SK-N-SH (cell line): ENCODE data around the gene TFDP2. TPM values are rescaled to one million over a fixed set of nuclear protein-coding genes. Genes with fewer than 3 reads are reported as not detected.

Source experiments
- CTCF ChIA-PET: fragments of 300-600, 350-600 bp; formaldehyde crosslinking; extraction: SDS; loops from one replicate; lab custom pipeline; 2021; lab: Yijun Ruan, JAX
- POLR2A ChIA-PET: fragments of 350-600 bp; sonication (Branson Sonifier 250); formaldehyde crosslinking; extraction: SDS; loops from one replicate; lab custom pipeline; 2020; ENCODE audit warnings: antibody characterized with exemption, inconsistent platforms; lab: Yijun Ruan, JAX
- DNase-seq: peaks from one replicate; pipeline ENCODE4 v3.0.0; 2012
- H2AFZ ChIP-seq: fragments of 200-600 bp; sonication (generic); 2 replicates; pipeline ENCODE4 v1.8.1; 2016; ENCODE audit warnings: antibody characterized with exemption, mild to moderate bottlenecking, low read depth
- H3F3A ChIP-seq: fragments of 200-600 bp; sonication (generic); replicated peaks from 2 replicates; pipeline ENCODE3; 2016; ENCODE audit warnings: antibody characterized with exemption, mild to moderate bottlenecking; ENCODE audit not compliant: insufficient read depth
- H3K27ac ChIP-seq, 2 experiments: fragments of 200-500 bp in 1 of 2; fragments of 200-600 bp in 1 of 2; sonication (Bioruptor generic) in 1 of 2; sonication (generic), shearing (Covaris generic) in 1 of 2; 2 replicates each; pipeline versions ENCODE4 v1.5.1 to v1.6.1; 2014 to 2016; ENCODE audit warnings: low read depth in 2 of 2, inconsistent platforms in 1 of 2, low read length in 1 of 2, mild to moderate bottlenecking in 1 of 2, mixed read lengths in 1 of 2
- H3K27me3 ChIP-seq: fragments of 200-600 bp; sonication (generic), shearing (Covaris generic); 2 replicates; pipeline ENCODE4 v1.6.1; 2016; ENCODE audit warnings: mixed run types; ENCODE audit not compliant: insufficient read depth
- H3K36me3 ChIP-seq, 2 experiments: fragments of 200-500 bp in 1 of 2; fragments of 200-600 bp in 1 of 2; sonication (Bioruptor generic) in 1 of 2; sonication (generic) in 1 of 2; replicated peaks in 1 of 2; 2 replicates each; pipeline versions ENCODE3 to v1.5.1; 2014 to 2016; ENCODE audit warnings: low read length in 1 of 2, mild to moderate bottlenecking in 1 of 2; ENCODE audit not compliant: insufficient read depth in 2 of 2, control insufficient read depth in 1 of 2
- H3K4me1 ChIP-seq, 2 experiments: fragments of 200-500 bp in 1 of 2; fragments of 200-600 bp in 1 of 2; sonication (Bioruptor generic) in 1 of 2; sonication (generic), shearing (Covaris generic) in 1 of 2; 2 replicates each; pipeline versions ENCODE4 v1.5.1 to v1.6.1; 2014 to 2016; ENCODE audit warnings: low read depth in 1 of 2, low read length in 1 of 2, mixed run types in 1 of 2; ENCODE audit not compliant: insufficient read depth in 2 of 2, control insufficient read depth in 1 of 2
- H3K4me2 ChIP-seq: fragments of 200-600 bp; sonication (generic), shearing (Covaris generic); 2 replicates; pipeline ENCODE4 v1.6.1; 2017; ENCODE audit warnings: mixed run types
- H3K4me3 ChIP-seq, 2 experiments: fragments of 200-500 bp in 1 of 2; fragments of 200-600 bp in 1 of 2; sonication (Bioruptor generic) in 1 of 2; sonication (generic), shearing (Covaris generic) in 1 of 2; 2 replicates each; pipeline versions ENCODE4 v1.5.1 to v1.8.1; 2014 to 2016; ENCODE audit warnings: low read depth in 2 of 2, inconsistent platforms in 1 of 2, low read length in 1 of 2, mild to moderate bottlenecking in 1 of 2, mixed read lengths in 1 of 2, moderate library complexity in 1 of 2
- H3K79me2 ChIP-seq: fragments of 200-600 bp; sonication (generic); 2 replicates; pipeline ENCODE4 v1.8.1; 2017; ENCODE audit warnings: mild to moderate bottlenecking; ENCODE audit not compliant: insufficient read depth
- H3K9ac ChIP-seq: fragments of 200-600 bp; sonication (generic); 2 replicates; pipeline ENCODE4 v1.6.1; 2017; ENCODE audit warnings: mixed run types
- H3K9me2 ChIP-seq: fragments of 200-600 bp; sonication (generic); 2 replicates; pipeline ENCODE4 v1.6.1; 2017; ENCODE audit warnings: mixed run types
- H3K9me3 ChIP-seq: fragments of 200-600 bp; sonication (generic); 2 replicates; pipeline ENCODE4 v1.6.1; 2017; ENCODE audit warnings: mixed run types, mild to moderate bottlenecking, moderate library complexity
- H4K20me1 ChIP-seq: fragments of 200-600 bp; sonication (generic); 2 replicates; pipeline ENCODE4 v1.6.1; 2017; ENCODE audit warnings: mild to moderate bottlenecking, mixed run types; ENCODE audit not compliant: insufficient read depth
- CHD2 ChIP-seq: fragments of 150-350 bp; IDR thresholded peaks from 2 replicates; pipeline ENCODE4 v1.6.1; 2018; ENCODE audit warnings: low read length; ENCODE audit not compliant: partially characterized antibody
- CTCF ChIP-seq: fragments of 200-600 bp; sonication (generic); IDR thresholded peaks from 2 replicates; pipeline ENCODE4 v1.6.1; 2017; ENCODE audit warnings: antibody characterized with exemption, mild to moderate bottlenecking, moderate library complexity
- ELF1 ChIP-seq: IDR thresholded peaks from 2 replicates; pipeline ENCODE4 v1.4.0; 2012
- EP300 ChIP-seq, 2 experiments: IDR thresholded peaks; 2 replicates each; pipeline versions ENCODE4 v1.4.0 to v1.6.1; 2012; ENCODE audit warnings: borderline replicate concordance in 1 of 2, low read depth in 1 of 2, low read length in 1 of 2
- EZH2phosphoT487 ChIP-seq: fragments of 200-600 bp; sonication (generic); IDR thresholded peaks from 2 replicates; pipeline ENCODE4 v1.6.1; 2017; ENCODE audit warnings: low read depth, mixed run types, mild to moderate bottlenecking, antibody characterized with exemption, moderate library complexity, borderline replicate concordance
- FOXJ3 ChIP-seq: sonication (generic); formaldehyde crosslinking; IDR thresholded peaks from 2 replicates; pipeline ENCODE4 v1.5.1; 2020; ENCODE audit warnings: mild to moderate bottlenecking, missing genetic modification reagents
- FOXM1 ChIP-seq: IDR thresholded peaks from 2 replicates; pipeline ENCODE4 v1.4.0; 2012; ENCODE audit warnings: low read depth, mild to moderate bottlenecking
- GATA2 ChIP-seq: sonication (generic); formaldehyde crosslinking; IDR thresholded peaks from 2 replicates; pipeline ENCODE4 v1.5.0; 2020; ENCODE audit warnings: mild to moderate bottlenecking, missing genetic modification reagents
- IRF3 ChIP-seq: fragments of 150-350 bp; IDR thresholded peaks from 2 replicates; pipeline ENCODE4 v1.6.1; 2016; ENCODE audit warnings: mild to moderate bottlenecking, low read depth, low read length
- MAX ChIP-seq: IDR thresholded peaks from 2 replicates; pipeline ENCODE4 v1.4.0; 2012; ENCODE audit warnings: low read depth
- NRF1 ChIP-seq: IDR thresholded peaks from 2 replicates; pipeline ENCODE4 v1.6.1; 2012; ENCODE audit warnings: low read depth, mild to moderate bottlenecking, low read length
- RAD21 ChIP-seq: IDR thresholded peaks from 2 replicates; pipeline ENCODE4 v1.6.1; 2012; ENCODE audit warnings: mild to moderate bottlenecking, low read length
- RFX5 ChIP-seq: IDR thresholded peaks from 2 replicates; pipeline ENCODE4 v1.6.1; 2012; ENCODE audit warnings: mild to moderate bottlenecking, improper control_type of control experiment, low read length
- SIN3A ChIP-seq: IDR thresholded peaks from 2 replicates; pipeline ENCODE4 v1.6.1; 2012; ENCODE audit warnings: low read depth, mild to moderate bottlenecking, low read length, moderate library complexity, borderline replicate concordance
- SMC3 ChIP-seq: IDR thresholded peaks from 2 replicates; pipeline ENCODE4 v1.6.1; 2012; ENCODE audit warnings: low read depth, low read length, improper control_type of control experiment
- TEAD4 ChIP-seq: IDR thresholded peaks from 2 replicates; pipeline ENCODE4 v1.4.0; 2012; ENCODE audit warnings: mild to moderate bottlenecking, borderline replicate concordance; ENCODE audit not compliant: insufficient read depth
- USF1 ChIP-seq: IDR thresholded peaks from 2 replicates; pipeline ENCODE4 v1.4.0; 2012; ENCODE audit warnings: low read depth, borderline replicate concordance
- YY1 ChIP-seq: IDR thresholded peaks from 2 replicates; pipeline ENCODE4 v1.4.0; 2012; ENCODE audit warnings: low read depth, mild to moderate bottlenecking
- WGBS: methylation state at CpG from one replicate; pipeline ENCODE4 v1.1.6; 2017; ENCODE audit warnings: low lambda C conversion rate; 5-methylcytosine and 5-hydroxymethylcytosine counted together
- polyA plus RNA-seq, 3 experiments: library from polyadenylated mRNA; depleted of rRNA; stranded (reverse); fragments of >200 nt; gene quantifications; 2 replicates each; pipeline ENCODE4 v1.2.3, GENCODE V29; 2012

The TFDP2 gene
- polyA plus RNA-seq, 1 of the 3 experiments (the other 2 are of a cell fraction) = 8.6 TPM

GRCh38 chr3:142151240-142151639, 1.9 kb upstream of the TFDP2 start:
- POLR2A ChIA-PET = no interaction called here
- Histone ChIP-seq H3K4me2 (no peak overlapping the region), H3F3A (no peaks in the 10 kb centered on the region), H3K9me2 (no peaks in the 10 kb centered on the region), H3K36me3 (no peaks in the 10 kb centered on the region), H3K27ac (no peak overlapping the region), H3K9ac (no peak overlapping the region), H3K4me3 (no peak overlapping the region), H3K4me1 (peaks cover 0 to 9% of the 10 kb centered on the region in 2 experiments; a peak in 3 of 4 replicates), H3K79me2 (peaks cover 22% of the 10 kb centered on the region), H3K9me3 (no peaks in the 10 kb centered on the region)
- WGBS = 48% methylated on average over 3 of the region's 3 CpGs
- no peak for DNase-seq
- CTCF ChIA-PET = interaction anchor here (1.1 to 1.5 kb wide), 3 partner anchors 13 to 25 kb away, joined by 3 to 4 read pairs (median 3); no protein-coding TSS in a partner anchor
- TF ChIP-seq RFX5 (no peak), EZH2phosphoT487 (no peak), CTCF (no peak), CHD2 (no peak), ELF1 (no peak), IRF3 (no peak), SMC3 (no peak), MAX (no peak), FOXJ3 (CRISPR knock-in tag) (no peak), TEAD4 (no peak), GATA2 (no peak), YY1 (no peak), USF1 (no peak), RAD21 (no peak), FOXM1 (no peak), SIN3A (no peak), EP300 (IDR thresholded peaks at IDR 0.05; ENCODE audit: borderline replicate concordance in 1 of 2, low read depth in 1 of 2, low read length in 1 of 2) (no peak), NRF1 (no peak)
- TF ChIP-seq, all 33 proteins: peak for 0
- Histone ChIP-seq H3K27me3 (no peaks in the 10 kb centered on the region), H2AFZ (no peak overlapping the region), H4K20me1 (no peaks in the 10 kb centered on the region)
